Measurements from ENCODE around the gene DHX8.

The DHX8 gene

GRCh38 chr17:43479948-43480347, 3.8 kb upstream of the DHX8 start:
- peak; percentile 53 for TF ChIP-seq GATA2 (IDR thresholded peaks at IDR 0.05; ENCODE audit: low read depth, low read length)
- TF ChIP-seq GATA3 (IDR thresholded peaks at IDR 0.05; ENCODE audit: low read depth, low read length): no peak

GRCh38 chr17:43482103-43483012, 1.4 kb upstream of the DHX8 start:
- TF ChIP-seq GATA2 (IDR thresholded peaks at IDR 0.05; ENCODE audit: low read depth, low read length): no peak
- no peak for TF ChIP-seq GATA3 (IDR thresholded peaks at IDR 0.05; ENCODE audit: low read depth, low read length)

GRCh38 chr17:43490621-43491020, 6.8 kb downstream of the DHX8 start:
- TF ChIP-seq GATA2 (IDR thresholded peaks at IDR 0.05; ENCODE audit: low read depth, low read length): no peak
- TF ChIP-seq GATA3 (IDR thresholded peaks at IDR 0.05; ENCODE audit: low read depth, low read length): no peak

- TF ChIP-seq GATA3 (IDR thresholded peaks at IDR 0.05; ENCODE audit: low read depth, low read length) (no peak), GATA2 (IDR thresholded peaks at IDR 0.05; ENCODE audit: low read depth, low read length) (no peak)
Observed at GRCh38 chr17:43515656-43516055, 31.9 kb downstream of the DHX8 start.

GRCh38 chr17:43517161-43517560, 33.4 kb downstream of the DHX8 start:
- no peak for TF ChIP-seq GATA2 (IDR thresholded peaks at IDR 0.05; ENCODE audit: low read depth, low read length)
- no peak for TF ChIP-seq GATA3 (IDR thresholded peaks at IDR 0.05; ENCODE audit: low read depth, low read length)

GRCh38 chr17:43517615-43518386, 34.0 kb downstream of the DHX8 start:
- no peak for TF ChIP-seq GATA3 (IDR thresholded peaks at IDR 0.05; ENCODE audit: low read depth, low read length)
- no peak for TF ChIP-seq GATA2 (IDR thresholded peaks at IDR 0.05; ENCODE audit: low read depth, low read length)

GRCh38 chr17:43521389-43521788, 37.6 kb downstream of the DHX8 start:
- TF ChIP-seq GATA2 (IDR thresholded peaks at IDR 0.05; ENCODE audit: low read depth, low read length): no peak
- no peak for TF ChIP-seq GATA3 (IDR thresholded peaks at IDR 0.05; ENCODE audit: low read depth, low read length)

- no peak for TF ChIP-seq GATA2 (IDR thresholded peaks at IDR 0.05; ENCODE audit: low read depth, low read length)
- TF ChIP-seq GATA3 (IDR thresholded peaks at IDR 0.05; ENCODE audit: low read depth, low read length): no peak
Observed at GRCh38 chr17:43524945-43525575, 41.3 kb downstream of the DHX8 start.

- TF ChIP-seq GATA2 (IDR thresholded peaks at IDR 0.05; ENCODE audit: low read depth, low read length): no peak
- no peak for TF ChIP-seq GATA3 (IDR thresholded peaks at IDR 0.05; ENCODE audit: low read depth, low read length)
Observed at GRCh38 chr17:43526886-43527648, 43.3 kb downstream of the DHX8 start.

- no peak for TF ChIP-seq GATA2 (IDR thresholded peaks at IDR 0.05; ENCODE audit: low read depth, low read length)
- TF ChIP-seq GATA3 (IDR thresholded peaks at IDR 0.05; ENCODE audit: low read depth, low read length): no peak
Observed at GRCh38 chr17:43528319-43528987, 44.7 kb downstream of the DHX8 start.

GRCh38 chr17:43528988-43529814, 45.4 kb downstream of the DHX8 start:
- TF ChIP-seq GATA3 (IDR thresholded peaks at IDR 0.05; ENCODE audit: low read depth, low read length): no peak
- no peak for TF ChIP-seq GATA2 (IDR thresholded peaks at IDR 0.05; ENCODE audit: low read depth, low read length)

- TF ChIP-seq GATA3 (IDR thresholded peaks at IDR 0.05; ENCODE audit: low read depth, low read length): no peak
- TF ChIP-seq GATA2 (IDR thresholded peaks at IDR 0.05; ENCODE audit: low read depth, low read length): no peak
Observed at GRCh38 chr17:43529947-43530287, 46.1 kb downstream of the DHX8 start.

Measured in SH-SY5Y (cell line).